ENCODE results near the gene RAPGEF6. TPM values are rescaled to one million over a fixed set of nuclear protein-coding genes. Genes with fewer than 3 reads are reported as not detected.

Gene RAPGEF6
- total RNA-seq, 1 experiment from 2014 or later = 17.4 TPM

DNA sequence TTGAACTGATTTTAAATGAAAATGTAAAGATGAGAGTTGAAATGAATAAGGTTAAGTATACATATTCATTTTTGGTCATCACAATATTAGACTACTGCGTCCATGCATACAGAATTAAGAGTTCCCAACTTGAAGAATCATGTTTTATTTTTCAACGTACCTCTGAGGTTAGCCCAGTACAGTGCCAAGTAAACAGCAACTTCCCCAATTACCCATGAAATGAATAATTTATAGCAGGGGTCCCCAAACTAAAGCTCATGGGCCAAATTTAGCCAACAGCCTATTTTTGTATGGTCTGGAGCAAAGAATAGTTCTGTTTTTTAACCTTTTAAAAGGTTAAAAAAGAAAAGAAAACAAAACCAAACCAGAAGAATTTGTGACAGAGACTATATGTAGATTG is 203.2 kb downstream of the RAPGEF6 start:
- no peaks in the 10 kb centered on the region for H3K27me3 Mint-ChIP-seq (ENCODE audit: insufficient read depth, unreplicated experiment)
- ChIA-PET POLR2A (no interaction called here), CTCF (no interaction called here)
- H3K9me3 ChIP-seq = no peaks in the 10 kb centered on the region; the same call in 1 of the 2 replicates
- H3K36me3 ChIP-seq (ENCODE audit: control insufficient read depth, insufficient read depth, low read length) = peaks cover 1% of the 10 kb centered on the region
- intact Hi-C loops (cut with micrococcal nuclease; ENCODE audit: unreplicated experiment) = no loop called here
- no peaks in the 10 kb centered on the region for H3K4me1 ChIP-seq
- H3K4me3 ChIP-seq (ENCODE audit: low read depth, low read length) = no peak overlapping the region
- no peak overlapping the region for H3K4me3 Mint-ChIP-seq (ENCODE audit: unreplicated experiment)
- no peak overlapping the region for H3K27ac Mint-ChIP-seq (ENCODE audit: unreplicated experiment)
- H3K36me3 Mint-ChIP-seq (ENCODE audit: insufficient read depth, unreplicated experiment) = peaks cover 43% of the 10 kb centered on the region
- no peaks in the 10 kb centered on the region for H3K9me3 Mint-ChIP-seq (ENCODE audit: unreplicated experiment)
- H3K27me3 ChIP-seq (replicated peaks; ENCODE audit: control insufficient read depth, insufficient read depth, low read length) = no peaks in the 10 kb centered on the region
- no TSS peak for BruUV-seq (replicated peaks)
- H3K4me1 Mint-ChIP-seq (ENCODE audit: low read depth, unreplicated experiment) = no peaks in the 10 kb centered on the region
- TF ChIP-seq, protein P1, sequence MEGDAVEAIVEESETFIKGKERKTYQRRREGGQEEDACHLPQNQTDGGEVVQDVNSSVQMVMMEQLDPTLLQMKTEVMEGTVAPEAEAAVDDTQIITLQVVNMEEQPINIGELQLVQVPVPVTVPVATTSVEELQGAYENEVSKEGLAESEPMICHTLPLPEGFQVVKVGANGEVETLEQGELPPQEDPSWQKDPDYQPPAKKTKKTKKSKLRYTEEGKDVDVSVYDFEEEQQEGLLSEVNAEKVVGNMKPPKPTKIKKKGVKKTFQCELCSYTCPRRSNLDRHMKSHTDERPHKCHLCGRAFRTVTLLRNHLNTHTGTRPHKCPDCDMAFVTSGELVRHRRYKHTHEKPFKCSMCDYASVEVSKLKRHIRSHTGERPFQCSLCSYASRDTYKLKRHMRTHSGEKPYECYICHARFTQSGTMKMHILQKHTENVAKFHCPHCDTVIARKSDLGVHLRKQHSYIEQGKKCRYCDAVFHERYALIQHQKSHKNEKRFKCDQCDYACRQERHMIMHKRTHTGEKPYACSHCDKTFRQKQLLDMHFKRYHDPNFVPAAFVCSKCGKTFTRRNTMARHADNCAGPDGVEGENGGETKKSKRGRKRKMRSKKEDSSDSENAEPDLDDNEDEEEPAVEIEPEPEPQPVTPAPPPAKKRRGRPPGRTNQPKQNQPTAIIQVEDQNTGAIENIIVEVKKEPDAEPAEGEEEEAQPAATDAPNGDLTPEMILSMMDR (IDR thresholded peaks at IDR 0.05; ENCODE audit: insufficient read depth in 1 of 2, low read depth in 1 of 2, low read length in 1 of 2, severe bottlenecking in 1 of 2, unreplicated experiment in 1 of 2) = no peak
- no peak for DNase-seq

DNA sequence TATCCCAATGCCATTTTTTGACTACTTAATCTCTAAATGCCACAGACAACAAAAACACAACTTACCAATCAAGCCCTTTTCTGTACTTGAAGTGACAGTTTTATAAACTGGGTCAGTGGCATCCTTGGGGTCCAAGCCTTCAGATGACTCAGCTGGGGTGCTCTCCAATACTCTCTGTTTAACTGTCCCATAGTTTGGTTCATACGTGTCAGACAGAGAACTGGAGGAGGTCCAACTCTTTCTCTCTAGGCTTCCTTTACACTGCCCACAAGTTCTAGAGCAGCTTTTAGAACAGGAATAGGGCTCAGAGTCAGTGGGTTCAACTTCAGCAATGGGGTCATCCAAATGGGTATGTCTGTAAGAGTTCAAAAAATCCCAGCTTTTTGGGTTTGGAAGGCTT is 204.2 kb downstream of the RAPGEF6 start:
- POLR2A ChIA-PET = no interaction called here
- no peaks in the 10 kb centered on the region; the same call in 1 of the 2 replicates for H3K36me3 ChIP-seq (ENCODE audit: control insufficient read depth, insufficient read depth, low read length)

DNA sequence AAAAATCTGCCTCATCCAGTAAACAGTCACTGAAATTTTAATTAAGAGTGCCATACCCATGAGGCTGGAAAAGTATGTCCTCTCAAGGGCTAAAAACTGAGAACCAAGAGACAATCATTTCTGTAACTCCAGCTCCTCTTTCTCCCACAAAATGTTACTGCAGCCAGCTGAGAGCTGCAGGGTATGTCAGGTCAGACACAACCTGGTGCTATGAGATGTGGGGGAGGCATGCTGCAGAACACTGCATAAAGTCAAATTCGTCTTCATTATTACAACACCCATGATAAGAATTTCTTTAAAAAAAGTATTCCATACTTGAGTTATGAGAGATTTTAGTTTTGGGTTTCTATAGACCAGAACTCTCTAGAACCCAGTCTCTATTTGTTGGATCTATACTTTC is 209.0 kb downstream of the RAPGEF6 start:
- Mint-ChIP-seq H3K9me3 (ENCODE audit: unreplicated experiment) (no peaks in the 10 kb centered on the region), H3K4me1 (ENCODE audit: low read depth, unreplicated experiment) (no peaks in the 10 kb centered on the region), H3K27me3 (ENCODE audit: insufficient read depth, unreplicated experiment) (no peaks in the 10 kb centered on the region), H3K27ac (ENCODE audit: unreplicated experiment) (no peak overlapping the region), H3K4me3 (ENCODE audit: unreplicated experiment) (no peak overlapping the region), H3K36me3 (ENCODE audit: insufficient read depth, unreplicated experiment) (peaks cover 32% of the 10 kb centered on the region)
- Histone ChIP-seq H3K36me3 (ENCODE audit: control insufficient read depth, insufficient read depth, low read length) (no peaks in the 10 kb centered on the region; the same call in 1 of the 2 replicates), H3K9me3 (no peaks in the 10 kb centered on the region), H3K4me1 (no peaks in the 10 kb centered on the region), H3K27me3 (replicated peaks; ENCODE audit: control insufficient read depth, insufficient read depth, low read length) (no peaks in the 10 kb centered on the region), H3K4me3 (ENCODE audit: low read depth, low read length) (no peak overlapping the region)
- no peak for DNase-seq
- TF ChIP-seq, protein P1 (IDR thresholded peaks at IDR 0.05; ENCODE audit: insufficient read depth in 1 of 2, low read depth in 1 of 2, low read length in 1 of 2, severe bottlenecking in 1 of 2, unreplicated experiment in 1 of 2) = no peak
- intact Hi-C loops (cut with micrococcal nuclease; ENCODE audit: unreplicated experiment) = loop anchor here (10.0 kb wide), 1 partner anchor 579 kb away; no protein-coding TSS in a partner anchor
- CTCF ChIA-PET = no interaction called here
- POLR2A ChIA-PET = no interaction called here
- BruUV-seq (replicated peaks) = no TSS peak

More for the DNA sequence above, 204.2 kb downstream of the RAPGEF6 start:
- DNase-seq = no peak
- no peaks in the 10 kb centered on the region for H3K4me1 Mint-ChIP-seq (ENCODE audit: low read depth, unreplicated experiment)
- H3K27ac Mint-ChIP-seq (ENCODE audit: unreplicated experiment) = no peak overlapping the region
- H3K4me3 Mint-ChIP-seq (ENCODE audit: unreplicated experiment) = no peak overlapping the region
- no peaks in the 10 kb centered on the region for H3K27me3 Mint-ChIP-seq (ENCODE audit: insufficient read depth, unreplicated experiment)
- TF ChIP-seq, protein P1 (IDR thresholded peaks at IDR 0.05; ENCODE audit: insufficient read depth in 1 of 2, low read depth in 1 of 2, low read length in 1 of 2, severe bottlenecking in 1 of 2, unreplicated experiment in 1 of 2) = no peak
- no peak overlapping the region for H3K4me3 ChIP-seq (ENCODE audit: low read depth, low read length)
- CTCF ChIA-PET = no interaction called here
- no peaks in the 10 kb centered on the region for H3K27me3 ChIP-seq (replicated peaks; ENCODE audit: control insufficient read depth, insufficient read depth, low read length)
- H3K9me3 ChIP-seq = no peaks in the 10 kb centered on the region; the same call in 1 of the 2 replicates
- intact Hi-C loops (cut with micrococcal nuclease; ENCODE audit: unreplicated experiment) = no loop called here
- H3K4me1 ChIP-seq = no peaks in the 10 kb centered on the region
- H3K36me3 Mint-ChIP-seq (ENCODE audit: insufficient read depth, unreplicated experiment) = peaks cover 50% of the 10 kb centered on the region
- no TSS peak for BruUV-seq (replicated peaks)
- H3K9me3 Mint-ChIP-seq (ENCODE audit: unreplicated experiment) = no peaks in the 10 kb centered on the region
